HG03442 (cell line): Measurements from ENCODE around the gene CIB4.

Experiments used
- ATAC-seq: cut with Tn5 transposase; IDR thresholded peaks from one replicate; pipeline ENCODE4 v1.9.1; 2021; ENCODE audit warnings: mild to moderate bottlenecking, moderate library complexity; ENCODE audit not compliant: unreplicated experiment

CIB4 gene

GRCh38 chr2:26533661-26534060 is 107.5 kb downstream of the CIB4 start:
- ATAC-seq: no peak

GRCh38 chr2:26532301-26533250 is 108.6 kb downstream of the CIB4 start:
- no peak for ATAC-seq
